ENCODE measurements around the gene TAX1BP1.

The TAX1BP1 gene

GRCh38 chr7:27863880-27864279 lies 123.9 kb downstream of the TAX1BP1 start:
- H3K4me3 Mint-ChIP-seq = no peak overlapping the region

GRCh38 chr7:27866256-27866655 lies 126.3 kb downstream of the TAX1BP1 start:
- H3K4me3 Mint-ChIP-seq = no peak overlapping the region
- no peaks in the 10 kb centered on the region for H3K27me3 Mint-ChIP-seq
- no peak overlapping the region for H3K27ac Mint-ChIP-seq
- no peaks in the 10 kb centered on the region for H3K9me3 Mint-ChIP-seq
- DNase-seq (no peak), ATAC-seq (no peak)
- H3K4me1 Mint-ChIP-seq = no peaks in the 10 kb centered on the region
- H3K36me3 Mint-ChIP-seq (ENCODE audit: low read depth) = peaks cover 8% of the 10 kb centered on the region

More at GRCh38 chr7:27863880-27864279, 123.9 kb downstream of the TAX1BP1 start:
- H3K27ac Mint-ChIP-seq = no peak overlapping the region
- ATAC-seq = no peak
- no peaks in the 10 kb centered on the region for H3K27me3 Mint-ChIP-seq
- H3K9me3 Mint-ChIP-seq = no peaks in the 10 kb centered on the region
- no peak for DNase-seq
- no peaks in the 10 kb centered on the region for H3K4me1 Mint-ChIP-seq
- peaks cover 16% of the 10 kb centered on the region for H3K36me3 Mint-ChIP-seq (ENCODE audit: low read depth)

GRCh38 chr7:27866828-27867672 lies 127.1 kb downstream of the TAX1BP1 start:
- DNase-seq (no peak), ATAC-seq (no peak)
- Mint-ChIP-seq H3K27ac (no peak overlapping the region), H3K9me3 (no peaks in the 10 kb centered on the region), H3K36me3 (ENCODE audit: low read depth) (peaks cover 8% of the 10 kb centered on the region), H3K4me3 (no peak overlapping the region), H3K4me1 (no peaks in the 10 kb centered on the region), H3K27me3 (no peaks in the 10 kb centered on the region)

- DNase-seq = no peak
- H3K27ac Mint-ChIP-seq = no peak overlapping the region
- no peaks in the 10 kb centered on the region for H3K27me3 Mint-ChIP-seq
- H3K4me3 Mint-ChIP-seq = no peak overlapping the region
- peaks cover 8% of the 10 kb centered on the region for H3K36me3 Mint-ChIP-seq (ENCODE audit: low read depth)
- no peak for ATAC-seq
- no peaks in the 10 kb centered on the region for H3K9me3 Mint-ChIP-seq
- H3K4me1 Mint-ChIP-seq = no peaks in the 10 kb centered on the region
Observed at GRCh38 chr7:27868131-27868550, 128.2 kb downstream of the TAX1BP1 start.

- Mint-ChIP-seq H3K27me3 (no peaks in the 10 kb centered on the region), H3K27ac (no peak overlapping the region), H3K9me3 (no peaks in the 10 kb centered on the region), H3K4me3 (no peak overlapping the region), H3K4me1 (no peaks in the 10 kb centered on the region), H3K36me3 (ENCODE audit: low read depth) (peaks cover 8% of the 10 kb centered on the region)
- ATAC-seq (no peak), DNase-seq (no peak)
Observed at GRCh38 chr7:27869056-27869455, 129.1 kb downstream of the TAX1BP1 start.

GRCh38 chr7:27870595-27870994 lies 130.6 kb downstream of the TAX1BP1 start:
- H3K27ac Mint-ChIP-seq = no peak overlapping the region
- no peak overlapping the region for H3K4me3 Mint-ChIP-seq
- H3K4me1 Mint-ChIP-seq = no peaks in the 10 kb centered on the region
- H3K36me3 Mint-ChIP-seq (ENCODE audit: low read depth) = peaks cover 5% of the 10 kb centered on the region
- H3K27me3 Mint-ChIP-seq = no peaks in the 10 kb centered on the region
- ATAC-seq = no peak
- no peaks in the 10 kb centered on the region for H3K9me3 Mint-ChIP-seq
- no peak for DNase-seq

- no peak overlapping the region for H3K27ac Mint-ChIP-seq
- no peak overlapping the region for H3K4me3 Mint-ChIP-seq
- ATAC-seq = no peak
Observed at GRCh38 chr7:27871086-27871485, 131.1 kb downstream of the TAX1BP1 start.

GRCh38 chr7:27871866-27872265 lies 131.9 kb downstream of the TAX1BP1 start:
- DNase-seq (no peak), ATAC-seq (no peak)
- H3K27ac Mint-ChIP-seq = no peak overlapping the region

More at GRCh38 chr7:27871086-27871485, 131.1 kb downstream of the TAX1BP1 start:
- H3K36me3 Mint-ChIP-seq (ENCODE audit: low read depth) = peaks cover 5% of the 10 kb centered on the region
- H3K27me3 Mint-ChIP-seq = no peaks in the 10 kb centered on the region
- no peaks in the 10 kb centered on the region for H3K4me1 Mint-ChIP-seq
- DNase-seq = no peak
- H3K9me3 Mint-ChIP-seq = no peaks in the 10 kb centered on the region

GRCh38 chr7:27872356-27873275 lies 132.7 kb downstream of the TAX1BP1 start:
- no peaks in the 10 kb centered on the region for H3K9me3 Mint-ChIP-seq
- H3K4me1 Mint-ChIP-seq = no peaks in the 10 kb centered on the region
- H3K4me3 Mint-ChIP-seq = no peak overlapping the region
- H3K36me3 Mint-ChIP-seq (ENCODE audit: low read depth) = peaks cover 5% of the 10 kb centered on the region
- DNase-seq = no peak
- no peaks in the 10 kb centered on the region for H3K27me3 Mint-ChIP-seq
- ATAC-seq = no peak
- H3K27ac Mint-ChIP-seq = no peak overlapping the region

More at GRCh38 chr7:27871866-27872265, 131.9 kb downstream of the TAX1BP1 start:
- Mint-ChIP-seq H3K36me3 (ENCODE audit: low read depth) (peaks cover 5% of the 10 kb centered on the region), H3K4me3 (no peak overlapping the region), H3K4me1 (no peaks in the 10 kb centered on the region), H3K9me3 (no peaks in the 10 kb centered on the region), H3K27me3 (no peaks in the 10 kb centered on the region)

- Mint-ChIP-seq H3K4me1 (no peaks in the 10 kb centered on the region), H3K4me3 (no peak overlapping the region), H3K27me3 (no peaks in the 10 kb centered on the region), H3K9me3 (no peaks in the 10 kb centered on the region), H3K36me3 (ENCODE audit: low read depth) (peaks cover 2% of the 10 kb centered on the region), H3K27ac (no peak overlapping the region)
- DNase-seq = no peak
- no peak for ATAC-seq
Observed at GRCh38 chr7:27873981-27874957, 134.3 kb downstream of the TAX1BP1 start.

GRCh38 chr7:27875061-27875460 lies 135.1 kb downstream of the TAX1BP1 start:
- Mint-ChIP-seq H3K9me3 (no peaks in the 10 kb centered on the region), H3K27me3 (no peaks in the 10 kb centered on the region), H3K4me3 (no peak overlapping the region), H3K27ac (no peak overlapping the region), H3K36me3 (ENCODE audit: low read depth) (peaks cover 2% of the 10 kb centered on the region), H3K4me1 (no peaks in the 10 kb centered on the region)
- DNase-seq = no peak
- ATAC-seq = no peak

- DNase-seq = no peak
- no peak overlapping the region for H3K27ac Mint-ChIP-seq
- H3K36me3 Mint-ChIP-seq (ENCODE audit: low read depth) = peaks cover 2% of the 10 kb centered on the region
- no peaks in the 10 kb centered on the region for H3K9me3 Mint-ChIP-seq
- no peaks in the 10 kb centered on the region for H3K27me3 Mint-ChIP-seq
- ATAC-seq = no peak
- no peak overlapping the region for H3K4me3 Mint-ChIP-seq
- no peaks in the 10 kb centered on the region for H3K4me1 Mint-ChIP-seq
Observed at GRCh38 chr7:27875832-27876231, 135.9 kb downstream of the TAX1BP1 start.

GRCh38 chr7:27876756-27877155 lies 136.8 kb downstream of the TAX1BP1 start:
- no peak for ATAC-seq
- no peaks in the 10 kb centered on the region for H3K4me1 Mint-ChIP-seq
- DNase-seq = no peak

More at GRCh38 chr7:27876756-27877155, 136.8 kb downstream of the TAX1BP1 start:
- Mint-ChIP-seq H3K9me3 (no peaks in the 10 kb centered on the region), H3K27me3 (no peaks in the 10 kb centered on the region), H3K4me3 (no peak overlapping the region), H3K27ac (no peak overlapping the region), H3K36me3 (ENCODE audit: low read depth) (peaks cover 2% of the 10 kb centered on the region)

All from activated naive CD8-positive, alpha-beta T cell treated with anti-CD3 and anti-CD28 coated beads, Interleukin-2, amount 50 U/mL, for 24 hours (primary cell).